SKM-1 (cell line): Measurements from ENCODE around the gene DLG4.
"Not testable (repeated sequence)": the region's sequence is repeated elsewhere in the genome, so short reads cannot be mapped to it uniquely, and the experiment has no call there.

ENCODE experiments used
- DNase-seq: peaks from one replicate; lab custom pipeline; 2025; ENCODE audit not compliant: unreplicated experiment; lab: John Stamatoyannopoulos, UW

Gene DLG4

DNA sequence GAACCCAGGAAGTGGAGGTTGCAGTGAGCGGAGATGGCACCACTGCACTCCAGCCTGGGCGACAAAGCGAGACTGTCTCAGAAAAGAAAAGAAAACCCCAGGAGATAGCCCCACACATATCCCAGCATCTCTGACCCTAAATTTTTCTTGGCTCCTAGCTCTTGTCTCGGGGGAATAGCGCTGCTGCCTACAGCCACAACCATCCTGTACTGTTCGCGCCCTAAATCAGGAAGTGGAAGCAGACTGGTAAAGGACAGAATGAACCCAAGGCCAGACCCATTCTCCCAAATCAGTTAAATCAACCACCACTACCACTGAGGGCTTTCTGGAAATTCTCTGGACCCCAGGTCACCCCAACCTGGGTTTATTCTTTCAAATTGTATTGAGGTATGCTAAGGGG lies 30.2 kb upstream of the DLG4 start:
- DNase-seq: no peak

DNA sequence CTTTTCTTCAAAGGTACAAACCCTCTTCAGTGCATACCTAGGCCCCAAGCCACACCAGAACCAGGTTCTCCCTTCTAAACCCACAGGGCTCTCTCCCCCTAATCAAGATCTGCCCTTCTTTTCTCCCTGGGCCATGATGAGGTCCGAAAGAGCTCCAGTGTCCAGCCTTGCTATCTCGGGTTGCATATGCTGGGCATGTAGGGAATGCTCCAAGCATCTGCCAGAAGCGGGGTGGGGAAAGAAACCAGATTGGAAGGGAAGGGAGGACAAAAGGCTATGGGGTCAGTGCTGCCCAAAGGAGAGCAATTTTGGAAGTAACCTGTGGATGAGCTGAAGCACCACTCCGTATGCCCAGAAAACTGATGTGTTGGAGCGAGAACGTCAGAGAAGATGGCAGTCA lies 29.6 kb upstream of the DLG4 start:
- DNase-seq: no peak

DNA sequence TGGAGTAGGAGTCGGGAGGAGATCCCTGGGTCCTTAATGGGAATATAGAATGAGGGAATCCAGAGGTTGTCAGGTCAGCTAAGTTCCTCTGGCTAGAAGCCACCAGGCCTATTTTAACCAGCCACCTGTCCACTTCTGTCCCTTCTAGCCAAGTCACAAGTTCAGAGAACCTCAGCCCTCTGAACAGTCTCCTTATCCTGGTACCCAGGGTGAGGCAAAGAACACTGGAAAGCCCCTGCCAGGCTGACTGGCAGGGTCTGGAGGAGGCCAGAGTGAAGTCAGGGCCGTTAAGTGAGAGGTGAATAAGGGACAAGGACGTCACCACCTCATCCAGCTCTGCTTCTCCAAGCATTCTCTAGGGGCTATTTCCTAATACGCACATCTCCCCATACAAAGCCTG lies 29.2 kb upstream of the DLG4 start:
- DNase-seq: no peak

DNA sequence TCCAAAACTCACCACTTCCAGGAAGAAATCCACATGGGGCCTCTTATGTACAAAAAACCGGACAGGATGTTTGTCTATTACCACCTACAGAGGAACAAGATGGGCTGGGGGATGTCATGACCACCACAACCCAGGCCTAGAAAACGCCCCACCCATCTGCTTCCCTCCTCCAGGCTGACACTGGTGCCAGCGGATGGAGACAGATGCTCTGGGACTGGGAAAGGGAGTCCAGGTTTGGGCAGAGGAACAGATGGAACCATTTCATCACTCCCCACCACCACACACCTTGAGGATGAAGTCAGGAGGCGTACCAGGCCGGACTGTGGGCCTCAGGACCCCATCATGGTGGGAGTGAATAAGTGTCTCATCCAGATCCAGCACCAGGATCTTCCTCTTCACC lies 27.1 kb upstream of the DLG4 start:
- no peak for DNase-seq

DNA sequence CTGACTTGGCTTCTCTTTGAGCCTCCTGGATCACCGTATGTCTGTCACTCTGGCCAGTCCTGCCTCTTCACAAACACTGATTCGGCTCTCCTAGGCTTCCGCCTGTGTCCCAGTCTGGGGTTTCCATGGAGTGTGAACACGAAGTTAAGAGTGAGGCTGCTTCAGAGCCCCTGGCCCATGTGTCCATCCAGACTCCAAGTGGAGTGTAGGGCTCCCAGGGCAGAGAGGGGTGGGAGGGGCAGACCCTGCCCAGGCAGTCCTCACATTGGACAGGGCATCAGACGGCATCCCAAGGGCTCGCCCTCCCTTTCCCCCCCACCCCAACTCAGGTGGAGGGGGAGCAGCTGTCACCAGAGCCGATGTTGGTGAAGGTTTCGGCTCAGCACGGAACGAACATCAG lies 24.2 kb upstream of the DLG4 start:
- not testable (repeated sequence) for DNase-seq

DNA sequence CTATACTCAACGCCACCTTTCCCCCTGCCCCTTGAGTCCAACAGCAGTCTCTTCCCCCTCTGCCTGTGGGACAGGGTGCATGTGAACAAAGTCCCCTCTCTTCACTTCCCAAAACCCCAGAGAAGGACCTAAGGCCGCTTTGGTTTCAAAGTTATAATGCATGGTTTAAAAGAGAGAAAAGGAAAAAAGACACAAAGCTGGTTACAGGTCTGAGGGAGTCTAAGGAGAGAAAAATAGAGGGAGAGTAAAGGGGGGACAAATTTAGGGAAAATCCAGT lies 23.8 kb upstream of the DLG4 start:
- no peak for DNase-seq

DNA sequence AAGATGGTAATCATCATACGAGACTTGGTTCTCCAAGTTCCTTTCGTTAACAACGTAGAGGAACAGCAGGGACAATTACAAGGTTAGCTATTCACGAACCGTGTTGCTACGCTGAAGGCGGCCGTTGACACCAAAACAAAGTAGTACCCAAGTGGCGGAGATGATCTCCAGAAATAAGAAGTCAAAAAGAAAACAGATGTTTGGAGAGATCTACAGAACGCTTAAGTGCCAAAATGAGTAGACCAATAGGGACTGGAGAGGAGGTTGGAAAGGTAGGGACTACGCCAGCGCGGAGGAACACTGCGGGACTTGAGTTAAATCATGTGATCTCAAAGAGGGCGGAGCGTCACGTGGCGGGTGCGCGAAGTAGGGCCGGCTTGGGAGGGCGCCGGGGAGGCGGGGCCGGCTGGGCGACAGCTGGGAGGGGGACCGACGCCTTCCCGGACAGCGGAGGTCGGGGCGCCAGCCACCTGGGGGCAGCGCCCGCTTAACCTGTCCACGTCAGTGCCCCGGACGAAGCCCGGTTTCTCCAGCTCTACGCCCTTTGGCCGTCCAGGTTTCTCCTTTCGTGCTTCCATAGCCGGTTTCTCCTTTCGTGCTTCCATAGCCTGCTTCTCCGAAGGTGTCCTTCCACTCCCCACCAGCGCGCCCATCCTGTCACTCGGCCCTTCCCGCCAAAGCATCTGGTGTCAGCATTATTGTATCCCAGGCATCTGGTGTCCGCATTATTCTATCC lies 23.2 kb upstream of the DLG4 start:
- DNase-seq: peak; percentile 78

DNA sequence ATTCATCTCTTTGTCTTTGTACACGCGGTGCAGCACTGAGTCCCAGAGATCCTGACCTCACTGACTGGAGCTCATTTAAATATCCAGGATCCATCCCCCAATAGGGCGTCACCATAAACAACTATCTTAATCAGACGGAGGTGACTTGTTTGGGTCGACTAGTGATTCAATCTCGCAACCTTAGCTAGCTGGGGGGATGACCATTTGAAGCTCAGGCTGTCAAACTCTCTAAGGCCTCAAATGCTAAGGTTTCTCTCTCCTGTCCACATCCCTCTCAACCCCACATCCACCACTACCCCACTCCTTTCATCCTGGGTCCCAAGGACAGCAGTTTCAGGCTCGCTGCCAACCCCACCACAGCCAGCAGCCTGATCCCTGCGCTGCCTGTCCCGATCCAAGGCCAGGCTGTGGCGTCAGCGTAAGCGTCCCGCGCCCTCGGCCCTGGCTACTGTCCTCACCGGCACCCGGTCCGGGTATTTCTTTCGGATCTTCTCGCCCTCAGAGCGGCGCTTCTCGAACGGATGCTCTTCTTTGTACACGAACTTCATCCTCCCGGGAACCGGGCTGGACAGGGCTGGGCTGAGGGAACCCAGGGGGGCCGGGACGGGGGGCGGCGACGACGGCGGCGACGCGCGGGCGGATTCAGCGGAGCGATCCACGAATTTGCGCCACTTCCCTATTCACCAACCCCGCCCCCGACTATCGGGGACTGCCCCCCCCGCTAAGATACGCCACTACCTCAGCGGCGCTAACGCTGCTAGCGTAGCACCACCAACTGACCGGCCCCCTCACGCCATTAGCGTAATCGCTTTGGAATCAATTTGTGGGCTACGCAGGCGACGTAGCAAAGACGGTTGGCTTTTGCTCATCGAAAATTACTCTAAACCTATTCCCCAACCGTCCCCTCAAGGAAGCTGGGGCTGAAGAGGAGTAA lies 22.4 kb upstream of the DLG4 start, which contains the start of gene GABARAP:
TSS of gene GABARAP (minus strand) at position 667 of the 934 bp plus-strand sequence. CDS start at position 548, 119 bp downstream.
- peak; percentile 51 for DNase-seq

DNA sequence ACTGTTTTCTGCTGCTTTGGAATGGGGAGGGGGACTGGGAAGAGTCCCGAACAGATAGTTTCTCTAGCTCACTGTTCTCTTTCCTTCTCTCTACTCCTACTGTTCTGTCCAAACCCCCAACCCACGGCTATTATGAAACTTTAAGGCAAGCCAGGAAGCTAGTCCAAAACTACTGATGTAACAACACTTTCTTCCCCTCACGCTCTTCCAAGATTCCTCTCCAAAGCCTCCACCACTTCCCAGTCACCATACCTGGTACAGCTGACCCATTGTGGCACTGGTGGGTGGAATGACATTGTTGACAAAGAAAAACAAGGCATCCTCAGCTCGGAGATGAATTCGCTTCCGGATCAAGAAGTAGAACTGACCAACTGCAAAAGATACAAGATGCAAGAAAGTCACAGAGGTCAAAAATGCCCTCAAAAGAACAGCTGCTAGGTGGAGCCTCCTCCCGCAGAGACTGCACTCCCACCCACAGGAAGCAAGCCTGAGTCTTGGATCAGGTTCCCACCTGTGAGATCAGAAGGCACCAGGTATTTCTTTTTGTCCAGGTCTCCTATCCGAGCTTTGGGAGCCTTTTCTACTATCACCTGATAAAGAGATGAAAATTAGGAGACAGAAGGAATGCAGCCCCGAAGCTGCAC lies 21.6 kb upstream of the DLG4 start:
- DNase-seq: no peak

DNA sequence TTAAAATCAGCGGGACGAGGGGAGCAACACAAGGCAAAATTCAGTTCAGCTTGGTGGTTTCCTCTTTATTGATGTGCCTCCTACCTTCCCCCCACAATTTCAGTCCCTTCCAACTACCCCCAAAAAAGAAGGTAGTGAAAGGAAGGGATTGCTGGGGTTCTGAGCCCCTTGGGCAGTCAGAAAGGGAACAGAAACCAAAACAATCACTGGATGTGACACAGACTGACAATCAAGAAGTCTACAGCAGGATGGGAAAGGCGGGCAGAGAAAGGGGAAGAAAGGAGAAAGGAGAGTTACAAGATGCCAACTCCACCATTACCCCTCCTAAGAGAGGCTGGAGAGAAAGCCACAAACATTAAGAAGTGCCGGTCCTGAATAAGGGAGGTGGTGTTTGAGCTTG lies 20.7 kb upstream of the DLG4 start:
- no peak for DNase-seq

DNA sequence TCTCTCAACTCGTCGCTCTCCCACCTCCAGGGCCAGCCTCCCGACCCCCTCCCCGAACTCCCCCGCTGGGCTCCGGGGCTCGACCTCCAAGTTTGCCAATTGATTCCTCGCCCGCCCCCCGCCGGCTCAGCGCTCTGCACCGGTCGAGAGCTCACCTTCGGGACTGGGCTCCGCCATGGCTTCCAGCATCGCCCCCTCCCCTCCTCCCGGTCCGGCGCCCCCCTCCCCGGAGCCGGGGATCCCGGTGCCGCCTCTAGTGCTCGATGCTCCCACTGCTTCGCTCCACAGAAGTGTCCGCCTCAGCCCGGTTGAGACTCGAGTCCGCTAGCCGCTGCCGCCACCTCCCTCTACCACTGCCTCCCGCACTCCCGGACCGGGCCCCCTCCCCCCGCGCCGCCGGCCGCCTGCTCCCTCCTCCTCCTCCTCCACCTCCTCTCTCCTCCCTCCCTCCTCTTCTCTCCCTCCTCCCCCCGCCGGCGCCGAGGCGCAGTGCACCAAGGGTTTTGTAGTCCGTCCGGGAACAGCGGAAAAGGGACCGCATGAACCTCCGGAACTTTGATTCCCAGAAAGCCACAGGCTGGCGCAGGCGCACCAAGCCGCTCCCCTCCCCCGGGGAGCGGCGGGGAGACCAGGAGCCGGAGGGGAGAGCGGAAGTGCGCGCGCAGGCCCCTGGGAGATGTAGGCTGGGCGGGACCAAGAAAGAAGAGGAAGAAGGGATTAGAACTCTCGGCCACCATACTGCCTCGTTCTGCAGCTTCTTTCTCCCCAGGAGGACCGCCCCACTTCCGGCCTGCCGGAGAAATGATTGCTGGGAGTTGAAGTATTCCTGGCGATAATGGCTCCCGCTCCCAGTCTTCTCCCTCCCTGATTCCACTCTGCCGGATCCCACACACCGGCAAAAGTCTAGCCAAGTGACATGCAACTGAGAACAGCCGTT lies 19.7 kb upstream of the DLG4 start, which contains the start of gene PHF23:
TSS of gene PHF23 (minus strand) at position 367 of the 937 bp plus-strand sequence. CDS start at position 189, 178 bp downstream.
- peak; percentile 84 for DNase-seq

DNA sequence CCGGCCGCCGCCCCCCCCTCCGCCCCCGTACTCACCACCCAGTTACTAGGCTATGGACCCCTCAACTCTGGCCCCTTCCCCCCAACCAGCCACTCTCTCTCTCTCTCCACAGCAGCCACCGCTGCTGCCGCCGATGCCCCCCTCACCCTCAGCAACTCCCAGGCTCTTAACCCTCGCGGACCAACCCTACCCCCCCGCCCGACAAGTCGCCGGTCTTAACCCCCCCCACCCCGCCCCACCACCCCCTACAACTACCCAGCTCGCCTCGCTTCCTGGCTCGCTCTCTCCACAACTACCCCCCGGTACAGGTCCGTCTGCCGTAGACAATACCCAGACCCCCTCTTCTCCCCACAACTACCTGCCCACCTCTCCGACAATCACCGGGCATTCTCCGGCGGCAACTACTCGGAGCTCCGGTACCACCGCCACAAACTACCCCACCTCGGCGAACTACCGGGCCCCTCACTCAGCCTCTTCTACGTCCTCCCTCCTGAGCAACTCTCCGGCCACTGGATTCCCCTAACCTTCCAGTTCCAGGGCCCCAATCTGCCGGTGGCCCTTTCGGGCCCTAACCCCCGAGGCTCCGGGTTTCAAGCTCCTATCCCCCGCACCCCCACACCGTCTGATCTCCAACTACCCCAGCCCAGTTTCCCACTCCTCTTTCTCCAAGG lies 18.9 kb upstream of the DLG4 start:
- no peak for DNase-seq

DNA sequence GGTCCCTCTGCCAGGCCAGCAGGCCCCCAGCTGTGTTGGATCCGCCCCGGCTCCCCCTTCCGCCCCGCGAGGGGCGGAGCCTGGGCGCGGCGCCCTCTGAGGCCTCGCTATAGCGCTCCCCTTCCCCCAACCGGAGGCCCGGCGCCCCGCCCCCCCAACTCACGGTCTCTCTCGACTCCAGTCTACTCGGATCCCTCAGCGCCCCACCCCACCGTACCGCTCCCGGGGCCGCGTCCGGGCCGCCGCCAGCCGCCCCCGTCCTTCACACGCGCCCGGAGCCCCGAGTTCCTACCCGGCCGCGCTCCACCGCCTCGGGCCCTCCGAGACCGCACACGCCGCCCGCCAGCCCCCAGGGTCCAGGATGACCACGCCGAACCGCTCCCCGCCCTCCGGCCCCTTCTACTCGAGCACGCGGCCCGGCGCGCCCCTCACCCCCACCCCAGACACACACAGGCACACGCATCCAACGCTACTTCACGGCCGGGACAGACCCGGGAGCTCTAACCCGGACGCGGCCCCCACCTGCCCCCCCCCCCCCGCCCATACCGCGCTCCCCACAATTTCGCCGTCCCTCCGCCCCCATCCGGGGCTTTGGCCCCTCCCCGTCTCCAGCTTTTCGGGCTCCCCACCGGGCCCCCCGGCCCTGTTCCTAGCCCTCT lies 18.3 kb upstream of the DLG4 start:
- peak; percentile 7 for DNase-seq

DNA sequence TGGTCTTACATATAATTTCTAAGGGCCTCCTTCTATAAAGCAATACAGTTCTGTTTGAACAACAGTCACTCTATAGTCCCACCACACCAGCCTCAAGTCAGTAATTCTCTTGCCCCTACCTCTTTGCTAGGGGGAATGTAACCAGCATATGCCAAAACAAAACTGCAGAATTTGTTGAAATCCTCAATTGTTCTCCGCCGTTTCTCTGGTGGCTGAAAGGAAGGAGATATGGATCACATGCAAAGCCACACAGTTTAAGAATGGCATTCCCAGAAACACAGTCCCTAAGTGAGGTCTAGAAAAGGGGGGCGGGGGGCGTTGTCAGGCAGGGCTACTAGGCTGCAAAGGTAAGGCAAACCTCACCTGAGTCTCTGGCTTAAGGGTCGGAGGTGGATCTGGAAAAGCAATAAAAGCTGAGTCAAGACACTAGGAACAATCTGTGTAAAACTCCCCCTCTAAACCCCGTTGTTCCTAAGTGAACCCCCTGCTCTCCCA lies 17.7 kb upstream of the DLG4 start:
- no peak for DNase-seq

DNA sequence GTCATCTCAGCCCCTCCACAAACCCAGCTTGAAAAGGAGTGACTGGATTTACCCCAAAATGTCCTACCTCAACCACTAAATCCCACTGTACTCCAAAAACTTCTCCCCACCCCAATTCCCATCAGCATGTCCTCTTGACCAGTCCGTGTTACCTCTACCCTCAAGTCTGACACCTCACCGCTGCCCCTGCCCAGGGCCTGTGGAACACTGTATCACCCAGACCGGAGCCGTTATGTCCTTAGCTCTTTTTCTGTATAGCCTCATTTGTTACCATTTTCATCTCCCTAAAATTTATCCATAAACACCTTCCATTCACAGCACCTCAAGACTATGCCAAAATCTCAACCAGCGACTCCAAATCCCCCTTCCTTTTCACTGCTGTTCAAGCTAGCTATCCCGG lies 17.2 kb upstream of the DLG4 start:
- DNase-seq: no peak

DNA sequence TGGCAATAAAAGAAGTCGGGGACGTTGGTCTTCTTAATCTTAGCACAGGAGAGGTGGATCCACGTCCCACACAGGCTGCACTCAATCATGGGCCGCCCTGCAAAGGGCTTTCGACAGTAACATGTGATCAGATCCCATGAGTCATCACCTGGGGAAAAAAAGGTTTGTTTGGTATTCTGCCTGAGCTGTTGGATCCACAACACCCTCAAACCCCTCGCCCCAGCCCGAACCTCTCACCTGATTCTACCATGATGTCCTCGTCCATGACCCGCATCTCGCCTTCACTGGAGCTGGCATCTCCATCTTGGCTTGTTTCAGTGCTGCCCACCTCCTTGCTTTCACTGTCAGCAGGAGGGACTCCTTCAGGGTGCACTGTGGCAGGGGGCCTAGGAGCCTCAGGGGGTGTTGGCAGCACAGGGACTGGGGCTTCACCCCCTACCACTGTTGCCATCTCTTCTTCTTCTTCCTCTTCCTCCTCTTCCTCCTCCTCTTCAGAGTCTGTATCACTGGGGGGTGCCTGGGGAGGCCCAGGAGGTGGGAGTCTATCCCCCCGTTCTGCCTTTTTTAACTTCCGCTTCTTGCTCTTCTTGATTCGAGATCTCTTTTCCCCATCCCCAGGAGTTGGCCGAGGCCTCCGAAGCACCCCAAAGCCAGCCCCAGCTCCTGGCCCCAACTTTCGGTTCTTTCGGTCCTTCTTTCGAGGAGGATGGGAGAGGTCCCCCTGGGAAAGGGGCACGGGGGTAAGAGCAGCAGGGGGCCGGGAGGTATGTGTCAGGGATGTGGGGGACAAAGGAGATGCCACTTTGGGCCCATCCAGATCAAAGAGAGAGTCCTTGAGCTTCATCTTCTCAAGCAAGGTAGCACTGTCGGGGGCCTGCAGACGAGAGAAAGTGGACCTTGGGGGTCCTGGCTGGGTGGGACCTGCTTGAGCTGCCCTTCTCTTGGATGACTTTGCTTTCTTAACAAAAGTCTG lies 16.3 kb upstream of the DLG4 start:
- no peak for DNase-seq

DNA sequence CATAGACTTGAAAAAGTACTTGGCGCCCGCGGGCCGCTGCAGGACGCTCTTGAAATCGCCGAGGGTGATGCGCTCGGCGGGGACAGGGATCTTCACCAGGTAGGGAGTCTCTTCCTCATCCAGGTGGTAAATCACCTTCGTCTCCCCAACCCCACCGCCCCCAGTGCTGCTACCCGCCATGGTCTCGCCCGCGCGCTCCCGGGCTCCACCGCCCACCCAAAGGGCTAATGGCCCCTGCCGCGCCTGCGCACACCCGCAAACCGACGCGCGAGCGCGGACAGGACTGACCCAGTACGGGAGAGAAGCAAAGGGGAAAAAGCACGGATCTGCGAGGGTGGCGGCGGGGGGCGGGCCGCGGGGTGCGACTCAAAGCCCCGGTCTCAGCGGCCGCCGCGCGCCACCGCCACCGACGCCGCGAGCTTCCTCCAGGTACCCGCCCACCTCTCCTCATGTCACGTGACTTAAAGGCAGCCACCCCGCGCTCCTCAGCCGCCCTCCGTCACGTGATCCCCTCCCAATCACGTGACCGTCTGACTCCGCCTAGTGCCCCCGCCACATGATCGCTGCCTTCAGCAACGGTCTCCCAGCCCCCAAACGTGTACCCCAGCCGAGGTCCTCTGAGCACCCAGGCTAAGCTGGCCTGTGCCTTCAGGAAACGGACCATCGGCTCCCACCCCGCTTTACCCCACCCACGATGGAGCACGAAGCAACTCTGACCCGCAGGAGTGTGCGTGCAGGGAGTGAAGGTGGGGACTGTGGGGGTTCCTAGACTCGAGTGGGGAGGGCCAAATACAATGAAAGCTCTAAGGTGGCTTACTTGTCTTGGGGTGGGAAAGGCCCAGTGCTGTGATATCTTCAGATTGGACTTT lies 14.7 kb upstream of the DLG4 start, which contains the start of gene DVL2:
TSS of gene DVL2 (minus strand) at position 435 of the 869 bp plus-strand sequence. CDS start at position 180, 255 bp downstream.
- peak; percentile 38 for DNase-seq
